ENCODE measurements around the gene POLA1. TPM values are rescaled to one million over a fixed set of nuclear protein-coding genes. Genes with fewer than 3 reads are reported as not detected.

The POLA1 gene
- total RNA-seq = 12.3 TPM
- long read RNA-seq, partial matches to known transcripts = 1 of 5 reads
- long read RNA-seq, other reads (novel, unspliced or antisense) = 4 of 5 reads

- TF ChIP-seq, protein P1, sequence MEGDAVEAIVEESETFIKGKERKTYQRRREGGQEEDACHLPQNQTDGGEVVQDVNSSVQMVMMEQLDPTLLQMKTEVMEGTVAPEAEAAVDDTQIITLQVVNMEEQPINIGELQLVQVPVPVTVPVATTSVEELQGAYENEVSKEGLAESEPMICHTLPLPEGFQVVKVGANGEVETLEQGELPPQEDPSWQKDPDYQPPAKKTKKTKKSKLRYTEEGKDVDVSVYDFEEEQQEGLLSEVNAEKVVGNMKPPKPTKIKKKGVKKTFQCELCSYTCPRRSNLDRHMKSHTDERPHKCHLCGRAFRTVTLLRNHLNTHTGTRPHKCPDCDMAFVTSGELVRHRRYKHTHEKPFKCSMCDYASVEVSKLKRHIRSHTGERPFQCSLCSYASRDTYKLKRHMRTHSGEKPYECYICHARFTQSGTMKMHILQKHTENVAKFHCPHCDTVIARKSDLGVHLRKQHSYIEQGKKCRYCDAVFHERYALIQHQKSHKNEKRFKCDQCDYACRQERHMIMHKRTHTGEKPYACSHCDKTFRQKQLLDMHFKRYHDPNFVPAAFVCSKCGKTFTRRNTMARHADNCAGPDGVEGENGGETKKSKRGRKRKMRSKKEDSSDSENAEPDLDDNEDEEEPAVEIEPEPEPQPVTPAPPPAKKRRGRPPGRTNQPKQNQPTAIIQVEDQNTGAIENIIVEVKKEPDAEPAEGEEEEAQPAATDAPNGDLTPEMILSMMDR (IDR thresholded peaks at IDR 0.05) = peak; percentile 31
- peak; percentile 91 for DNase-seq
- Histone ChIP-seq H3K4me1 (peaks cover 9% of the 10 kb centered on the region), H3K27me3 (ENCODE audit: low read depth) (no peaks in the 10 kb centered on the region), H3K9me3 (no peaks in the 10 kb centered on the region), H3K36me3 (no peaks in the 10 kb centered on the region), H3K4me3 (peak within 1 kb of the TSS; percentile 66), H3K27ac (peak within 1 kb of the TSS; percentile 84)
- intact Hi-C loops (cut with DNase I) = no loop called here
- ATAC-seq = peak; percentile 99 to 100
These were observed at the start of gene POLA1 for GRCh38 chrX:24693453-24694202. Gene POLA1, plus strand, starts transcription at chrX:24693918. Its CDS starts 44 bp downstream, at chrX:24693962.

DNA sequence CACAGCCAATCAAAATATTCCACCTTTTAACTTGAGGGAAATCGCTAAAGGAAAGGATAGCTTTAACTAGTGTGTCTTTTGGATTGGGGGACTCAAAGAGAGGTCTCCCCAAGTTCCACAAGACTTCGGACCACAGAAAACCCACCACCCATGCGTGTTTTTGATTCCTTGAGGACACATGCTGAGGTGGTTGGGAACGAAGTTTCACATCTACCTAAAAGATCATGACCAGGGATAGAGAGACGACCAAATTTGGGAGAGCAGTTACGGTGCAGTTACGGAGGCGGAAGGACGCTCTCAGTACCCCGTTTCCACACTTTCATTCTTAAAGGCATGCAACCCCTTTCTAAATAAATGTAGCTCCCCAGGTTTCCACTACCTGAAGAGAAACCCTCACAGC lies 47.7 kb upstream of the POLA1 start:
- no peak overlapping the region for H3K27ac ChIP-seq
- TF ChIP-seq, protein P1 (IDR thresholded peaks at IDR 0.05) = no peak
- peak overlapping the region; percentile 31 for H3K4me3 ChIP-seq
- no peaks in the 10 kb centered on the region for H3K36me3 ChIP-seq
- H3K27me3 ChIP-seq (ENCODE audit: low read depth) = no peaks in the 10 kb centered on the region
- DNase-seq (no peak), ATAC-seq (no peak)
- intact Hi-C loops (cut with DNase I) = no loop called here
- no peaks in the 10 kb centered on the region for H3K9me3 ChIP-seq
- H3K4me1 ChIP-seq = no peaks in the 10 kb centered on the region

GRCh38 chrX:24646745-24647182 lies 47.0 kb upstream of the POLA1 start:
- Histone ChIP-seq H3K4me3 (peak overlapping the region; percentile 31), H3K9me3 (no peaks in the 10 kb centered on the region), H3K27ac (no peak overlapping the region), H3K27me3 (ENCODE audit: low read depth) (no peaks in the 10 kb centered on the region), H3K4me1 (no peaks in the 10 kb centered on the region), H3K36me3 (no peaks in the 10 kb centered on the region)
- ATAC-seq (peak in 1 of 2 donors; percentile 28), DNase-seq (no peak)
- TF ChIP-seq, protein P1 (IDR thresholded peaks at IDR 0.05) = no peak
- intact Hi-C loops (cut with DNase I) = no loop called here

DNA sequence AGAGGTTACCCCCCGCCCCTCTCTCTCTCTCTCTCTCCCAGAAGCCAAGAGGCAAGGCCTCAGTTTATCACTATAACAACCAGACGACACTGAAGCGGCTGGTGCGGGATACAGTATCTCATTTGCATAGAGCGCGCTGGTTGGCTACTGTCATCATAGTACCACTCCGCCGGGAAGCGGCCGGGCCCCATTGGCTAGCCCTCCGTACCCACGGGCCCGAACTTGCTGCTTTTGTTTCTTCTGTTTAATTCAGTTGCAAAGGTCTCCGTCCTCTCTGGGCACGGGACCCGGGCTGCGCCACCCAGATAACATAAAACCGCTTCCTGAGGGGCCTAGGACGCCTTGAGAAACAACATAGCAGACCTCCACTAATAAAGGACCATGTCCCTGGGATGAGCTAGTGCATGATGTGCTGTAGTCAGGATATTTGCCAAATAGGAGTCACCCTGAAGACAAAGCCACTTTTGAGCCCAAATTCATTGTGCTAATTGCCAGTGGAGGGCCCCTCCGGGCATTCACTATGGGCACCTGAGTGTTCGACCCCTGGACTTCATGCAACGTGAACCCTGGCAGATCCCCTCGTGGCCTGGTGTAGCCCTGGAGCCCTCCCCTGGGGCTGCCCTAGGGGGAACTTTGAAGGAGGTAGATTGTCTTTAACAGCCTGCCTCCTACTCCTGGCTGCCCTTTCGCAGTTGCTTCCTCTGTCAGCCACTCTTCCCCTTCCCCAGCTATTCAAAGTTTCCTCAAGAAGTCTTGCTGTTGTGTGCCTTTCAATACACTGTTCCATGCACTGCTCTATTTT lies 46.3 kb upstream of the POLA1 start, which contains the start of gene PCYT1B:
TSS of gene PCYT1B (minus strand) at position 91 of the 802 bp plus-strand sequence. CDS start 242 bp downstream, outside the sequence.
- no peak within 1 kb of the TSS for H3K27ac ChIP-seq
- H3K9me3 ChIP-seq = no peaks in the 10 kb centered on the region
- ATAC-seq (peak; percentile 92), DNase-seq (peak; percentile 64)
- no peaks in the 10 kb centered on the region for H3K4me1 ChIP-seq
- intact Hi-C loops (cut with DNase I) = no loop called here
- H3K4me3 ChIP-seq = peak within 1 kb of the TSS; percentile 31
- H3K36me3 ChIP-seq = no peaks in the 10 kb centered on the region
- TF ChIP-seq, protein P1 (IDR thresholded peaks at IDR 0.05) = no peak
- no peaks in the 10 kb centered on the region for H3K27me3 ChIP-seq (ENCODE audit: low read depth)

- H3K27ac ChIP-seq = no peak overlapping the region
- intact Hi-C loops (cut with DNase I) = no loop called here
- ATAC-seq (no peak), DNase-seq (no peak)
- no peak overlapping the region for H3K4me3 ChIP-seq
- TF ChIP-seq, protein P1 (IDR thresholded peaks at IDR 0.05) = no peak
- H3K36me3 ChIP-seq = no peaks in the 10 kb centered on the region
- H3K4me1 ChIP-seq = no peaks in the 10 kb centered on the region
- H3K27me3 ChIP-seq (ENCODE audit: low read depth) = no peaks in the 10 kb centered on the region
- H3K9me3 ChIP-seq = no peaks in the 10 kb centered on the region
These were observed 45.2 kb upstream of the POLA1 start for GRCh38 chrX:24648495-24648894.
